ENCODE measurements around the gene LSAMP.

Gene LSAMP

GRCh38 chr3:116374901-116375300, 70.4 kb downstream of the LSAMP start:
- H3K27ac ChIP-seq, result no peak overlapping the region
- DNase-seq (ENCODE audit: low read depth, low spot score), result no peak

DNA sequence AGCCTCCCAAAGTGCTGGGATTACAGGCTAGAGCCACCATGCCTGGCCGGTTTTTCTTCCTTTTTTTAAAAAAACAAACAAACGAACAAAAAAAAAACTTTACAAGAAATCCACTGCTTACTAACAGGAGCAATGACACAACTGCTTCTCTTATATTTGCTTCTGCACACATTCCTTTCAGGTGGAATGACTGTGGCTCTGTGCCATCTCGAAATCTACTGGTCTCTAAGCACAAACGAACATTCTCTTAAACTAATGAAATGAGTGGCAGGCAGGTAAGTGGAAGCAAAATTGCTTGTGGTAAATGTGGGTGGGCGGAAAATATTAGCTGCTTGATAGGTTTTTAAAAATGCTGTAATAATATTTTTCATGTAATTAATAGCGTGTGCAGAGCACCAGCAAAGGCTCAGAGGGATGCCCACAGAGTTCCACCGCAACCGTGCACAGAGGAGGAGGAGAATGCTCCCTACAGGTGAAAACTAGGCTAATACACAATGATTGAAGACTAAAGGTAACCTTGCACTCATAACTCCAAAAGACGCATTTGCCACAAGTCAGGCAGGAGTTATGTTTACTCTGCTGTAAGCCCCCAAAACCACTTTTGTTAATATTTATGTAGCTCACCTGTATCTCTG, 77.4 kb downstream of the LSAMP start:
- no peak for DNase-seq (ENCODE audit: low read depth, low spot score)
- no peak overlapping the region for H3K27ac ChIP-seq

- no peak overlapping the region for H3K27ac ChIP-seq
- DNase-seq (ENCODE audit: low read depth, low spot score), result no peak
Observed at GRCh38 chr3:116356056-116356455, 89.2 kb downstream of the LSAMP start.

DNA sequence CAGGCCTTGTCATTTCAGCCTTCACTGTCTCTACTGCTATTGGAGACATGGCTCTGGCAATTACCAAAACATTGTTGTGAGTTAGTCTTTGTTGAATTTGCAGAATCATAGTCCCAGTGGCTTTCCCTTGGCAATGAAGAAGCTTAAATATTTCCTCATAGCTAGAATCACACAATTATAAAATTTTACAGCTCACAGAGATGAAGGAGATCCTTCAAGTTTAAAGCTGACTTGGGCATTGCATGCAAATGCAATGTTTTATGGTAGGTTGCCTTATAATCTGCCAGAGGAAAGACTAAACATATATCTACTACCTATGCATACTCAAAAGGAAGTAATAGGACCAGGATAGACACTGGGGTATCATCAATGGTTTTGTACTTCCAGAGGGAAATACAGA, 90.9 kb downstream of the LSAMP start:
- no peak for DNase-seq (ENCODE audit: low read depth, low spot score)
- no peak overlapping the region for H3K27ac ChIP-seq

DNA sequence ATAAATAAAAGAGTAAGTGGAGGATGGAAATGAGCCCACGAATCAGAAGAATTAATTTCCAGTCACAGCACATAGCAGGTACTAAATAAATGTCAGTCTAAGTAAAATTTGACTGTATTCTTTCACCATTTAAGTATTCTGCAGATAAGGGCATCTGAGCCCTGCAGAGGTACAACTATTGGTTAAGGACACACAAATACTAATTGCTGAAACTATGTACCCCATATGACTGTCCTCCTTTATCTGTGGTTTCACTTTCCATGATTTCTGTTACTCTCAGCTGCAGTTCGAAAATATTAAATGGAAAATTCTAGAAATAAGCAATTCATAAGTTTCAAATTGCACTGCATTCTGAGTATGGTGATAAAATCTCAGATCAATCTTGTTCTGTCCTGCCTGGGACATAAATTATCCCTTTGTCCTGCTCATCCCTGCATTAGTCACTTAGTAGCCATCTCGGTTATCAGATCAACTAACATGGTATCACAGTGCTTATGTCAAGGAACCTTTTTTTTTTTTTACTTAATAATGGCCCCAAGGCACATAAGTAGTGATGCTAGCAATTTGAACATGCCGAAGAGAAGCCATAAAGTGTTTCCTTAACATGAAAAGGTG, 95.1 kb downstream of the LSAMP start:
- H3K27ac ChIP-seq, result no peak overlapping the region
- DNase-seq (ENCODE audit: low read depth, low spot score), result no peak

DNA sequence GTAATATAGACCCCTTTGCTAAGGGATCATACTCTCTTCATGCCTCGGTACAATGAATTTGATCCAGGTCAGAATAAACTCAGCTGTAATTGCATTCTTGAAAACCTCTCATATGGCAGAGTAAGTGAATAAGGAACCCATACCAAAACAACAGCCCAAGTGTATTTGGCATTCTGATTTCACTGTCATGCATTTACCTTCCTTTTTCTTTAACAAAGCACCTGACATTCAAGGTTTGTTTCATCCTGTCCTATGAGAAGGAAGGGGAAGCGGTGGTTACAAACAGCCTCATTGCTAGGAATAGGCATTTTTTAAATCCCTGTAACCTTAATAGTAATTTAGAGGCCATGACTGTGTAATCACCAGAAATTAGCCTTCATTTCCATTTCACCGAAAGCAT, 97.1 kb downstream of the LSAMP start:
- no peak for DNase-seq (ENCODE audit: low read depth, low spot score)
- no peak overlapping the region for H3K27ac ChIP-seq

DNA sequence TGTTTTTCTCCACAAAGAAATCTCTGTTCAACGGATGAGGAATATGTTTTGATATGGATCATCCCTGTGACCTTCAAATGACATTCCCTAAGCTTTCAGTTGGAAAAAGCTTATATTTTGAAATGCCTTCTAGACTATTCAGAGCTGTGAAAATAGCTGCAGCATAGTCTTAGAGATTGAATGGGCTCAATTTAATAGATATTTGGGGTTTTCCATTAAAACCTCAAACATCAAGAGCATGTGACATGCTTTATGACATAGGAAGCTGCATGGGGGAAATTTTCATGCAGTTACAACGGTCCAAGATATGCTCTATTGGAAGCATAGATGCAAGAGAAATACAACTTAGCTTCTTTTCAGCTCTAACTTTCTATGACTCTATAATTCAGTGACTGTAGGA, 102.8 kb downstream of the LSAMP start:
- DNase-seq (ENCODE audit: low read depth, low spot score), result no peak
- no peak overlapping the region for H3K27ac ChIP-seq

DNA sequence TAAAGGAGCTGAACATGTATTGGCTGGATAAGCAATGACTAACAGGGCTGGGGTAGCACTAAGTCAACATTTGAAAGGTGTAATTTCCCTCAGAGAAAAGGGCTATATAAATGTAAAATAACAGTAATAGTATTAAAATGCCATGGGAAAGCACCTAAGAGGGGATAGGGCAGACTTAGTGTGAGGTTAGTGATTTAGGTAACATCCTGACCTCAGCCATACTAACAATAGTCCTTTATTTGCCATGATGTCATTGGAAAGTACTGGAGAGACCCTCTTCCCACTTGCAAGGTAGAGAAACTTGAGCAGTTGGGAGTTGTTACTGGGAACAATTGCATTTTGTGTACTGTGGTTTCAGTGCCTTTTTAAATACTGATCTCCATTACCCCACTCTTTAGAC, 103.4 kb downstream of the LSAMP start:
- no peak for DNase-seq (ENCODE audit: low read depth, low spot score)

DNA sequence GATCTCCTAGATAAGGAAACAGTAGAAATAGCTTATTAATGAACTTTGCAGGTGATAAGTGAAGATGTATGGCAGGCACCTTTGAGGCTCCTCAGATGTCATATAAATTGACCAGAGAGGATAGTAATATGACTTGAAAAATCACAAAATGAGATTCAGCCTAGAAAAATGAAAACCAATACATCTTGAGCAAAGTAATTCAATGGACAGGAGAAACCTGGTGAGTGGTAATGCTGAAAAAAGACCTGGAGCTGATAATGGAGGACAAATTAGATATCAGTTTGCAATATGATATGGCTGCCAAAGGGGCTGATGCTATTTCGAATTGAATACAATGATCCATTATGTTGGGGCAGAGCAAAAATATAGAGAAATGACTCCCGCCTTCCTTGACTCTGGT, 103.9 kb downstream of the LSAMP start:
- no peak for DNase-seq (ENCODE audit: low read depth, low spot score)
- H3K27ac ChIP-seq, result no peak overlapping the region

More for the DNA sequence above, 103.4 kb downstream of the LSAMP start:
- H3K27ac ChIP-seq, result no peak overlapping the region

DNA sequence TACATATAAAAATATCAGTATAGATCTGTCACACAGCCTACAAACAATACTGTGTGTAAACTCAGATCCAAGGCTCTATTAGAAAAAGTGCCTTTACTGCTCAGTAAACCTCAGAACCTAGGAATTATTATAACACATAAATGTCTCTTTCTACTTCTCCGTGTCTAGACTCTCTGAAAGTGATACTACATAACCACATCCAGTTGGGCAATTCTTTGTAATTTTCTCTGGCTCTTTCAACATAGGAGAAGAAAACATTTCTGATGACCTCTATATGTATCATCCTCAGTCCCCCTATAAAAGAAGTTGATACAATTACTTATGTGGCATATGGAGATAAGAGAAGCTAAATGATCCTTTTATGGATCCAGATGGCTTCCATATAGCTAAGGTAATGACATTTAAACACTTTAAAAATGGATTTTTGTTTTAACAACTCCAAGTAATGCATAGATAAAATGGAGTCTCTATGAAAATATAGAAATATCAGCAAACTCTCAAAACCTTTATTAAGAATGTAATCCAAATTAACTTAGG, 104.5 kb downstream of the LSAMP start:
- no peak for DNase-seq (ENCODE audit: low read depth, low spot score)

GRCh38 chr3:116339441-116340028, 105.8 kb downstream of the LSAMP start:
- H3K27ac ChIP-seq, result no peak overlapping the region
- DNase-seq (ENCODE audit: low read depth, low spot score), result no peak

More for the DNA sequence above, 104.5 kb downstream of the LSAMP start:
- no peak overlapping the region for H3K27ac ChIP-seq

DNA sequence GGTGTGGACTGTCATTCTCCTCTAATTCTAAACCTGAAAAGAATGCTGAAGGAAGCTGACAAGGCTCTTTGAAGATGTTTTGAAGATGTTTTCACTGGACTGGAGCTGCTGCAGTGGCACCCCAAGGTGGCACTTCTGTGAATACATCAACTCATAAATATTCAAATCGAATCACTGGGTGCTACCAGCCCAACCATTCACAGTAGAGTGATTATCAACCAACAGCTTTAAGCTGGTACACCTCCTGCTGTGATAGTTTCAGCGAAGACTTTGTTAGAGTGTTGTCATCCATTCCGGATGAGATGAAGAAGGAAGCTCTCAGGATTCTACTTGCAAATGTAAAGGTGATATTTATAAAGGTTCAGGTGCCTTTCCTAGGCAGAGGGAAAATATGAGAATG, 106.6 kb downstream of the LSAMP start:
- no peak for DNase-seq (ENCODE audit: low read depth, low spot score)
- H3K27ac ChIP-seq, result no peak overlapping the region

- H3K27ac ChIP-seq, result no peak overlapping the region
- DNase-seq (ENCODE audit: low read depth, low spot score), result no peak
Observed at GRCh38 chr3:116337229-116337628, 108.1 kb downstream of the LSAMP start.

DNA sequence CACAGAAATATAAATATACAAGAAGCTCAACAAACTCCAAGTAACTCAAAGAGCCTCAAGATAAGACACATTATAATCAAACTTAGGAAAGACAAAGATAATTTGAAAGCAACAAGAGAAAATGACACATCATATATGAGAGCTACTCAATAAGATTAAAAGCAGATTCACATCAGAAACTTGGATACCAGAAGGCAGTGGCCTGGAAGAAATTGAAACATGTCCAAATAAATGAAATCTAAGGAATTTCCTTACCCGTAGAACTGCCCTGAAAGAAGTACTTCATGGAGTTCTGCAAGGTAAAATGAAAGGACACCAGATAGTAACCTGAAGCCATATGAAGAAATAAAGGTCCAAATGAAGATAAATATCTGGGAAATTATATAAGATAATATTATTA, 113.9 kb downstream of the LSAMP start:
- H3K27ac ChIP-seq, result no peak overlapping the region
- no peak for DNase-seq (ENCODE audit: low read depth, low spot score)

- no peak overlapping the region for H3K27ac ChIP-seq
- no peak for DNase-seq (ENCODE audit: low read depth, low spot score)
Observed at GRCh38 chr3:116322750-116323375, 122.4 kb downstream of the LSAMP start.

- H3K27ac ChIP-seq, result no peak overlapping the region
- DNase-seq (ENCODE audit: low read depth, low spot score), result no peak
Observed at GRCh38 chr3:116318370-116318769, 126.9 kb downstream of the LSAMP start.

DNA sequence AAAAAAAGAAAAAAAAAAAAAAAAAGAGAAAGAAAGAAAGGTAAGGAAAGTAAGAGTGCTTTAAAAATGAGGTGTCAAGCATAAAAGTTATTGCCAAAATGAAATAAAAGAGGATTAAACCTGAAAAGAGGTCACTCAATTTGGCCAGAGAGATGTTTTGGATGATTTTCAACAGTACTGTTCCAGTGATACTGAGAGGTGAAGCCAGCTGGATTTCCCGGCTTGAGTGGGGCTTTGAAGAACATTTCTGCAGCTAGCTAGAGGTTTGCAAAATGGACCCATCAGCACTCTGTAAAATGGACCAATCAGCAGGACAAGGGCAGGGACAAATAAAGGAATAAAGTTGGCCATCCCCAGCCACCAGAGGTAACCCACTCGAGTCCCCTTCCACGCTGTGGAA, 128.5 kb downstream of the LSAMP start:
- H3K27ac ChIP-seq, result no peak overlapping the region
- DNase-seq (ENCODE audit: low read depth, low spot score), result no peak

- H3K27ac ChIP-seq, result no peak overlapping the region
- DNase-seq (ENCODE audit: low read depth, low spot score), result no peak
Observed at GRCh38 chr3:116314476-116314875, 130.8 kb downstream of the LSAMP start.

DNA sequence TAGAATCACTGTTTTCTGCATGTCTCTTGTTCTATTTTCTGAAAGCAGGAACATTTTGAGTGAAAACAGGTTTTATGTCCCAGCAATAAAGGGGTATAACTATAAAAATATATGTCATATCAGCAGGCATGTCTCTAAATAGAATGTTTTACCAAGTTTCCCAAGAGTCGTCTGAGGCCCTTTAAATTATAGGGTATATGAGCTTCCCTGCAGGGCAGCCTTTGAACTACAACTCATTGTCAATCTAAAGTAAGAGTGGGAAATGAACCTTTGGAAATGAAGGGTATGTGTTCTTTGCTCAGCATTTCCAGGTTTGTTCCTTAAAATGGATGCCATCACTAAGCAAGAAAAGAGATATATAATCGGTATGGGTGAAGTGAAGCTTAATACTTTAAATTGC, 138.6 kb downstream of the LSAMP start:
- DNase-seq (ENCODE audit: low read depth, low spot score), result no peak

DNA sequence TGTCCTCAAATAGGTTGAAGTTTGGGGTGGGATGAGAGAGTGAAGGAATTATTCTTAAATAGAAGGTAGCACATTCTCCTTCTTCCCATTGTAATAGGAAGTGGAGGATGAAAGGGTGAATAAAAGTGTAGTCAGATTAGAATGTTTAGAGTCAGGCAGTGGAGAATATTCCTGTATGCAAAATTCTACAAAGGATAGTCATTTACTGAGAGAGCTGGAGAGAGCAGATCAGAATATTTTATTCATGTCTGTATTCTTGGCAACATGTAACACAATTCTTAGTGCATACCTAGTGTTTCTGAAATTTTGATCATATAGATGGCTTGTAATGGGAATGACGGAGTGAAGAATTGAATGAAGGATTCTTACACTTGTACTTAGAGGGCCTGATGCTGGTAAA, 139.1 kb downstream of the LSAMP start:
- DNase-seq (ENCODE audit: low read depth, low spot score), result no peak

More for the DNA sequence above, 138.6 kb downstream of the LSAMP start:
- no peak overlapping the region for H3K27ac ChIP-seq

DNA sequence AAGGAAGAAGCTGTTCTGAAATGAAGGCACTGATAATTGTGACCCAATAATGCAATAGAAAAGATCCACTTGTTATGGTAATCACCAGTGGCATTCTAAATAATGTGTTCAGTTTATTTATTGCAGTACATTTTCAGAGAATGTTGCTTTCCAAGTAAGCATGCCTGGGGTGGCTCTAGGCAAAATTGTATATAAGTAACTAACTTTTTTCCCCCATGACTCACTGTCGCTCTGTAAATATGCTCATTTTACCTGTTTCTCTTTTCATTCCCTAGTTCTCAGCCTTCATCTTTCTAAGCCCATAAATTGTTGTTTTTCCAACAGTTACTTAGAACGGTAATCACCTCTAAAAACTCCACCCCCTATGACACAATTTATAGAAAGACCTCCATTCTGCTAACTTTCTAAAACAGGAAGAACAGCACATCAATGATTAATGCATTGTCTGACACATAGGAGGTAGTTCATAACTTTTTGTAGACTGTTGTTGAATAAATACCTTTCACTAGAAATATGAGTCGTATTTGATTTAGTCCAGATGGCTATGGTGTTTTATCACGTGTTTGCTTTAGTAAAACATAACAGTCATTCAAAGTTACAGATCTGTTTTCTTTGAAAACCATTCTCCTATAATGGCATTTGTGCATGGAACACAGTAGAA, 143.1 kb downstream of the LSAMP start:
- no peak overlapping the region for H3K27ac ChIP-seq
- DNase-seq (ENCODE audit: low read depth, low spot score), result no peak

More for the DNA sequence above, 139.1 kb downstream of the LSAMP start:
- no peak overlapping the region for H3K27ac ChIP-seq
